ENCODE data around the gene FAM3B.

Gene FAM3B

DNA sequence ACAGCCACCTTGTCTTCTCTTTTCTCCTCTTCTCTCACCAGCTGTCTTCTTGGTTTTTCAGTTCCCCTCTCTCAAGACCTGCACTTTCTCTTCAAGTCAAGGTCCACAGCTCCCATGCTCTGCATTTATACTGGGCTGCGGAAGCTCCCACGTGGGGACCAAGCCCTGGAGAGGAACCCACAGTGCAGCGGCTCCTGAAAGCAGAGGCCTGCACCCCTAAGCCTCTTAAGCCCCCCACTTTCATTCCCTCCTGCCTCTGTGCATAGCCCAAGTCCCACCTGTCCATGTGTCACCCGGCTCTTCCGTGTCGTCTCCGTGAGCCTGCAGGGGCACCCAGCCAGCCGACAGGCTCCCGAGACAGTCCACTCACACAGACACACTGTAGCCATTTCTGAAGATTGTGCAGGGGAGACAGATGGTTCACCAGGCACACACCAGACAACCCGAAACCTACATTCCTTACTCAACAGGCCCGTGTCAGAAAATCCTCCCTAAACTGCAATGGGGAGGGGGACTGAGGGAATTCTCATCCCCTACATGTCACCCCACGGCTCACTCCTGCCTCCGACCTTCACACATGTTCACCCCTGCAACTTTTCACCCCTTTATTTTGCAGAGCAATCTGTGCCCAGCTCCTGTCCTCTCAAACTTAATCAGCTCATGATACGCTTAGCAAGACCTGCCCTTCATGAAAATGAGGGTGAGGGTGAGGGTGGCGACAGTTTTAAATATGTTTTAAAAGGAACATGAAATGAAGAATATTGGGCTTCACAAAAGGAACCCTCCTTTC, 51.5 kb downstream of the FAM3B start:
- Histone ChIP-seq H2AFZ (ENCODE audit: low read length) (no peak overlapping the region), H3K79me2 (ENCODE audit: insufficient read depth, low read length) (peaks cover 28% of the 10 kb centered on the region), H3K36me3 (ENCODE audit: insufficient read depth, low read length) (peaks cover 5% of the 10 kb centered on the region; the same call in 1 of the 2 replicates), H3K27me3 (ENCODE audit: insufficient read depth, low read length) (no peaks in the 10 kb centered on the region), H3K4me2 (ENCODE audit: low read length) (peak overlapping the region; percentile 87), H3K9ac (ENCODE audit: low read length) (peak overlapping the region; percentile 87), H3K4me3 (ENCODE audit: low read depth, low read length, poor library complexity, severe bottlenecking) (peak overlapping the region; percentile 81), H3K9me2 (ENCODE audit: low read depth, low read length) (no peaks in the 10 kb centered on the region), H3K27ac (ENCODE audit: low read depth, low read length, poor library complexity, severe bottlenecking) (peak overlapping the region; percentile 97), H3K4me1 (ENCODE audit: insufficient read depth, low read length, severe bottlenecking) (peaks cover 50% of the 10 kb centered on the region), H3K9me3 (ENCODE audit: low read length) (no peaks in the 10 kb centered on the region), H3F3A (ENCODE audit: insufficient read depth, low read length) (no peaks in the 10 kb centered on the region), H4K20me1 (ENCODE audit: insufficient read depth, low read length) (no peaks in the 10 kb centered on the region)
- TF ChIP-seq, protein P1, sequence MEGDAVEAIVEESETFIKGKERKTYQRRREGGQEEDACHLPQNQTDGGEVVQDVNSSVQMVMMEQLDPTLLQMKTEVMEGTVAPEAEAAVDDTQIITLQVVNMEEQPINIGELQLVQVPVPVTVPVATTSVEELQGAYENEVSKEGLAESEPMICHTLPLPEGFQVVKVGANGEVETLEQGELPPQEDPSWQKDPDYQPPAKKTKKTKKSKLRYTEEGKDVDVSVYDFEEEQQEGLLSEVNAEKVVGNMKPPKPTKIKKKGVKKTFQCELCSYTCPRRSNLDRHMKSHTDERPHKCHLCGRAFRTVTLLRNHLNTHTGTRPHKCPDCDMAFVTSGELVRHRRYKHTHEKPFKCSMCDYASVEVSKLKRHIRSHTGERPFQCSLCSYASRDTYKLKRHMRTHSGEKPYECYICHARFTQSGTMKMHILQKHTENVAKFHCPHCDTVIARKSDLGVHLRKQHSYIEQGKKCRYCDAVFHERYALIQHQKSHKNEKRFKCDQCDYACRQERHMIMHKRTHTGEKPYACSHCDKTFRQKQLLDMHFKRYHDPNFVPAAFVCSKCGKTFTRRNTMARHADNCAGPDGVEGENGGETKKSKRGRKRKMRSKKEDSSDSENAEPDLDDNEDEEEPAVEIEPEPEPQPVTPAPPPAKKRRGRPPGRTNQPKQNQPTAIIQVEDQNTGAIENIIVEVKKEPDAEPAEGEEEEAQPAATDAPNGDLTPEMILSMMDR (IDR thresholded peaks at IDR 0.05; ENCODE audit: low read length): no peak
- TF ChIP-seq EZH2 (IDR thresholded peaks at IDR 0.05; ENCODE audit: borderline replicate concordance, low read length): no peak

DNA sequence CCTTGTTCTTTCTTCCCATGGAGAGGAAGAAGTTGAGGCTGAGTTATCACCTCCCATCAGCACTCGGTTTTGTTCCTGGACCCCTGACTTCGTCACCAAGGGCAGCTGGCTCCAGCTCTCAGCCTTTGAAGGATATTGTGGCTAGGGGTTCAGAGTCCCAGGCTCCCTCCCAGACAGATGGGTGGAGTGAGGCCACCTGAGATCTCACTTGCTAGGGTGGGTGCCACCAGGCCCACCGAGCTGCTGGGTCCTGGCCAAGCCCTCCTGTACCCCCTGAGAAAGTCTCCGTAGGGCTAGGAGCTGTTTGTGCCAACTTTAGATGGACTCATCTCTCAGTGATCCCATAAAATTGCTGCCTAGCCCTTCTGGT, 52.1 kb downstream of the FAM3B start:
- no peaks in the 10 kb centered on the region for H4K20me1 ChIP-seq (ENCODE audit: insufficient read depth, low read length)
- H3K79me2 ChIP-seq (ENCODE audit: insufficient read depth, low read length): peaks cover 31% of the 10 kb centered on the region
- peak overlapping the region; percentile 81 for H3K4me3 ChIP-seq (ENCODE audit: low read depth, low read length, poor library complexity, severe bottlenecking)
- no peaks in the 10 kb centered on the region for H3K9me2 ChIP-seq (ENCODE audit: low read depth, low read length)
- no peaks in the 10 kb centered on the region for H3K9me3 ChIP-seq (ENCODE audit: low read length)
- peak overlapping the region; percentile 97 for H3K27ac ChIP-seq (ENCODE audit: low read depth, low read length, poor library complexity, severe bottlenecking)
- TF ChIP-seq, protein P1 (IDR thresholded peaks at IDR 0.05; ENCODE audit: low read length): no peak
- no peaks in the 10 kb centered on the region for H3F3A ChIP-seq (ENCODE audit: insufficient read depth, low read length)
- H3K36me3 ChIP-seq (ENCODE audit: insufficient read depth, low read length): peaks cover 10% of the 10 kb centered on the region; the same call in 1 of the 2 replicates
- peaks cover 52% of the 10 kb centered on the region for H3K4me1 ChIP-seq (ENCODE audit: insufficient read depth, low read length, severe bottlenecking)
- no peaks in the 10 kb centered on the region for H3K27me3 ChIP-seq (ENCODE audit: insufficient read depth, low read length)
- H3K4me2 ChIP-seq (ENCODE audit: low read length): peak overlapping the region; percentile 87
- H3K9ac ChIP-seq (ENCODE audit: low read length): peak overlapping the region; percentile 87
- no peak overlapping the region for H2AFZ ChIP-seq (ENCODE audit: low read length)

DNA sequence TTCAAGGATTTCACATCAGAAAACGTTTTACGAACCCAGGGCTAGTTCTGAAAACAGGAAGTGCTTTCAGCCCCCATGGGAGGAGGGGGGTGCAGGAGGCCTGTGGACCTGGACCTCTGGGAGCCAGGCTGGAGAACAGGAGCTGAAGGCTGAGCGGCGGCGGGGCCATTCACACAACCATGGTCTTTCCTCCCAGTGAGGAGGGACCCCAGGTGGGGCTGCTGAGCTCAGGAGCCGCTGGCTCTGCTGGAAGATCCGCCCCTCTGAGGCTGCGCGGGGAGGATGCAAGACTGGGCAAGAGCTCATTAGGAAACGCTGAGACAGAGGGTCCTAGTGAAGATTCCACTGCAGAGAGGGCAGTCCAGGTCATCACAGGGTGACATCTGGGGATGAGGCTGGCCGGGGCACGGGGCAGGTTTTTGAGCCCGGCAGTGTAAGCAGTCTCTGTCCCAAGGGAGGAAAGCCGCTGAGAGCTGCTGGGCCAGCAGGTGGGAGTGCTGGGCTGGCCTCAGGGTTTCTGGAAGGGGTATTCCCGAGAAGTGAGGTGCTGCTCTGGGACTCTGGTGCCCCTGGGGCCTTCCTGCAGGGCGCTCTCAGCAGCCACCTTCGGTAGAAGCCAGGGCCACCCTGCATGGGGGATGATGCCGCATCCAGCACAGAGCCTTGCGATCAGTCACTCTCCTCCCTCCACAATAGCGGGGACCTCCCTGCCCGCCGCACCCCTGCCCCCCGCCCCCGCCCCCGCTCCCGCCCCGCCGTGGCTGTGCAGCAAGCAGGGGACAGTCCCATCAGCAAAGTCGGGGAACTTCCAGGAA, 52.7 kb downstream of the FAM3B start:
- peak overlapping the region; percentile 87 for H3K4me2 ChIP-seq (ENCODE audit: low read length)
- no peaks in the 10 kb centered on the region for H4K20me1 ChIP-seq (ENCODE audit: insufficient read depth, low read length)
- no peaks in the 10 kb centered on the region for H3F3A ChIP-seq (ENCODE audit: insufficient read depth, low read length)
- H3K9ac ChIP-seq (ENCODE audit: low read length): peak overlapping the region; percentile 87
- H3K36me3 ChIP-seq (ENCODE audit: insufficient read depth, low read length): peaks cover 16% of the 10 kb centered on the region; the same call in 1 of the 2 replicates
- no peak overlapping the region for H2AFZ ChIP-seq (ENCODE audit: low read length)
- H3K27me3 ChIP-seq (ENCODE audit: insufficient read depth, low read length): no peaks in the 10 kb centered on the region
- H3K4me1 ChIP-seq (ENCODE audit: insufficient read depth, low read length, severe bottlenecking): peaks cover 56% of the 10 kb centered on the region
- H3K9me3 ChIP-seq (ENCODE audit: low read length): no peaks in the 10 kb centered on the region
- H3K9me2 ChIP-seq (ENCODE audit: low read depth, low read length): no peaks in the 10 kb centered on the region
- H3K27ac ChIP-seq (ENCODE audit: low read depth, low read length, poor library complexity, severe bottlenecking): peak overlapping the region; percentile 97
- TF ChIP-seq, protein P1 (IDR thresholded peaks at IDR 0.05; ENCODE audit: low read length): peak; percentile 19; the same call in 1 of the 2 replicates
- TF ChIP-seq EZH2 (IDR thresholded peaks at IDR 0.05; ENCODE audit: borderline replicate concordance, low read length): no peak
- peaks cover 31% of the 10 kb centered on the region for H3K79me2 ChIP-seq (ENCODE audit: insufficient read depth, low read length)
- peak overlapping the region; percentile 81 for H3K4me3 ChIP-seq (ENCODE audit: low read depth, low read length, poor library complexity, severe bottlenecking)

All from OCI-LY1 (cell line).